SJSA1 (cell line): ENCODE results near the gene C6orf120. TPM values are rescaled to one million over a fixed set of nuclear protein-coding genes. Genes with fewer than 3 reads are reported as not detected.
"Not testable (repeated sequence)": the region's sequence is repeated elsewhere in the genome, so short reads cannot be mapped to it uniquely, and the experiment has no call there.

ENCODE experiments used
- DNase-seq, 2 experiments: peaks; one replicate each; pipeline ENCODE4 v3.0.0-alpha.2; 2015 to 2020; ENCODE audit warnings: low spot score in 2 of 2, low read depth in 1 of 2
- H3K27ac ChIP-seq: fragments of 250-450 bp; sonication (Bioruptor Pico); 2 replicates; pipeline ENCODE4 v1.5.1; 2020; ENCODE audit warnings: mild to moderate bottlenecking, moderate library complexity
- H3K27me3 ChIP-seq: fragments of 250-450 bp; sonication (Bioruptor Pico); replicated peaks from 2 replicates; pipeline ENCODE4 v1.5.1; 2020; ENCODE audit warnings: mild to moderate bottlenecking, moderate library complexity
- H3K36me3 ChIP-seq: fragments of 250-450 bp; sonication (Bioruptor Pico); 2 replicates; pipeline ENCODE4 v1.5.1; 2020; ENCODE audit warnings: mild to moderate bottlenecking
- H3K4me1 ChIP-seq: fragments of 250-450 bp; sonication (Bioruptor Pico); replicated peaks from 2 replicates; pipeline ENCODE4 v1.6.1; 2021; ENCODE audit warnings: mild to moderate bottlenecking
- H3K4me3 ChIP-seq: fragments of 250-450 bp; sonication (Bioruptor Pico); 2 replicates; pipeline ENCODE4 v1.5.1; 2020; ENCODE audit warnings: mild to moderate bottlenecking
- H3K9me3 ChIP-seq: fragments of 250-450 bp; sonication (Bioruptor Pico); replicated peaks from 2 replicates; pipeline ENCODE4 v1.5.1; 2020; ENCODE audit warnings: mild to moderate bottlenecking
- total RNA-seq: library from RNA; depleted of rRNA; stranded (reverse); fragments of >200 nt; shearing (Covaris generic); gene quantifications from 2 replicates; pipeline ENCODE4 v1.2.3, GENCODE V29; 2014

Gene C6orf120
- total RNA-seq, 1 experiment from 2014 or later = 34.0 TPM

DNA sequence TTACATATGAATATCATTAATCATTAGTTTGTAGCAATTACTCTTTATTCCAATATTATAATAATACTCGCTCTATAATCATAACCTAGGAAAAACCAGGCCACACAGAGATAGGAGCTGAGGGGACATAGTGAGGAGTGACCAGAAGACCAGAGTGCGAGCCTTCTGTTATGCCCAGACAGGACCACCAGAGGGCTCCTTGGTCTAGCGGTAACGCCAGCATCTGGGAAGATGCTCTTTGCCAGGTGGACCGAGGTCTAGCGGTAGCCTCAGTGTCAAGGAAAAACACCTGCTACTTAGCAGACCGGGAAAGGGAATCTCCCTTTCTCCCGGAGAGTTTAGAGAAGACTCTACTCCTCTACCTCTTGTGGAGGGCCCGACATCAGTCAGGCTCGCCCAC lies 4.8 kb upstream of the C6orf120 start:
- H3K9me3 ChIP-seq, H3K27ac ChIP-seq, DNase-seq, H3K27me3 ChIP-seq, H3K4me3 ChIP-seq: not testable (repeated sequence)
- H3K36me3 ChIP-seq = peaks cover 19% of the 10 kb centered on the region
- H3K4me1 ChIP-seq = peaks cover 14% of the 10 kb centered on the region

DNA sequence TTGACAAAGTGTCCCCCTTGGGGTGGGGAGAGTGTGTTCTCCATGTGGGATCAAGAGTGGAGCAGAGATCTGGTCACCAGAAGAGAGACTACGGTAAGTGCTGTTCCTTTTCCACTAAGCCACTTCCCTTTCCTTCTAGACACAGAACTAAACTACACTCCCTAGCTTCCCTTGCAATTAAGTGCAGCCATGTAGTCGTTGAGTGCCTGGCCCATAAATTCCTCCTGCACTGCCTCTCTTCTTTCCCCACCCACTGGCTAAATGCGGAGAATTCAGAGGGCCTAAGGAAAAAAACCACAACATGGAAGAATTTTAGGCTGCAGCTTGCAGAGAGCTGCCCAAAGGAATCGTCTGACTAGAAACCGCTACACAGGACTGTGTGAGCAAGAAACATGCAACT lies 1.6 kb upstream of the C6orf120 start:
- peaks cover 30% of the 10 kb centered on the region for H3K4me1 ChIP-seq
- H3K4me3 ChIP-seq = no peak overlapping the region
- no peak overlapping the region for H3K27ac ChIP-seq
- no peaks in the 10 kb centered on the region; the same call in 1 of the 2 replicates for H3K9me3 ChIP-seq
- peaks cover 39% of the 10 kb centered on the region for H3K36me3 ChIP-seq
- DNase-seq = no peak
- H3K27me3 ChIP-seq = no peaks in the 10 kb centered on the region

DNA sequence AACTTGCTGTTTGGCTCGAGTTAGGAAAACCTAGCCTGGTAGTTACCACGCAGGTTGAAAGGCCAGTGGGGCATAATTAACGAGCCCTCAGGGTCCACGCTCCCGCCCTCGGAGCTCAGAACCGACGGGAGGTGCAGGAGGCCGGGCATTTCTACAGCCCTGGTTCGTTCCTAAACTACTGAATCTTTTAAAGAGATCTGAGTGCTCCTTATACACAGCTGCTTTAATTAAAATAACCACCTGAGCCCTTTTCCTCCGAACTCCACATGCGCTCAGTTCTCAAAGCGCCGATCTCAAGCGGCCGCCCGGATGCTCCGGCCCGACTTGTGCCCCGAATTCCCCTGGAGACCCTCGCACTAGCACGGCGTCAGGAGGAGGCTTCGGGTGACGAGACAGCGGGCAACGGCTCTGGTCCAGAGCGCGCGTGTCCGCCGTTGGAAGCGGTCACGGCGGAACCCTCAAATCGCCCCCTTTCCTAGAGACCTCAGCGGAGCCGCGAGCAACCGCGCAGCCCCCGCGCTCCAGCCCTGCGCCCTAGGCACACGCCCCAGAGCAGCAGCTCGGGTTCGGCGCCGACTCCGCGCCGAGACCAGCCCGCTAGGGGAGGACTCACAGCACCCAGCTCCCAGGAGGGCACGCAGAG lies 494 bp upstream of the C6orf120 start:
- H3K4me3 ChIP-seq = peak overlapping the region; percentile 91
- H3K36me3 ChIP-seq = peaks cover 41% of the 10 kb centered on the region
- H3K27me3 ChIP-seq = no peaks in the 10 kb centered on the region
- H3K4me1 ChIP-seq = peaks cover 30% of the 10 kb centered on the region
- no peaks in the 10 kb centered on the region; the same call in 1 of the 2 replicates for H3K9me3 ChIP-seq
- no peak for DNase-seq
- H3K27ac ChIP-seq = peak overlapping the region; percentile 72

DNA sequence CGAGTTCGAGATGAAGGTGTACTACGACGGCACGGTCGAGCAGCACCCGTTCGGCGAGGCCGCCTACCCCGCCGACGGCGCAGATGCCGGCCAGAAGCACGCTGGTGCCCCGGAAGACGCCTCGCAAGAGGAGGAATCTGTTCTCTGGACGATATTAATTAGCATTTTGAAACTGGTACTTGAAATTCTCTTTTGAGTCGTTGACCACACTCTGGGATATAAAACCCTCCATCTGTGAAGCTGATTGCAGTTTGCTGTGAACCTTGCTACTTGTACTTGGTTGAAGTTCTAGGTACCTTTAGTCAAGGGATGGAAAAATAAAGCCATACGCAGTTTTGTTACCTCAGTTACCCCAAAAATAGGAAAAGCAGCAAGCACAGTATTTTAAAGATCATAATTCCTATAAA lies 917 bp downstream of the C6orf120 start:
- peak overlapping the region; percentile 91 for H3K4me3 ChIP-seq
- peaks cover 30% of the 10 kb centered on the region for H3K4me1 ChIP-seq
- peaks cover 41% of the 10 kb centered on the region for H3K36me3 ChIP-seq
- H3K27ac ChIP-seq = peak overlapping the region; percentile 72
- DNase-seq = no peak
- H3K27me3 ChIP-seq = no peaks in the 10 kb centered on the region
- no peaks in the 10 kb centered on the region for H3K9me3 ChIP-seq

DNA sequence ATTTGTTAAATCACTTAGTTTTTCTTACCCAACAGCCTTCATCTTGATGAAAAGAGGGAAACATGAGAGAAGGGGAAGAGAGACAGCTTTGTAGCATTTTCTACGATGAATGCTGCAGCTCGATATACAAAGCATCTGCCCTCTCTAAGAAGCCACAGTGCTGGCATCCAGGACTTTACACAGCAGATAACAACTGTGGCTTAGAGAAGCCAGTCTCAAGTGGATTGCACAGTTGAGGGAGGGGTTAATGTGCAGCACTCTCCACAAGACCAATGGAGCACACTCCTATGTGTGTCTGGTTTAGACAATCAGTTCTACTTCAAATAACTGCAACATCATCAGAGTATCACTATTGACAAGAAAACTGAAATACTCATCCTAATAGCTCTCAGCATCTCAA lies 5.8 kb downstream of the C6orf120 start:
- no peak for DNase-seq
- Histone ChIP-seq H3K9me3 (no peaks in the 10 kb centered on the region), H3K4me3 (no peak overlapping the region), H3K4me1 (peaks cover 13% of the 10 kb centered on the region; the same call in 1 of the 2 replicates), H3K36me3 (peaks cover 61% of the 10 kb centered on the region), H3K27ac (no peak overlapping the region), H3K27me3 (no peaks in the 10 kb centered on the region)

DNA sequence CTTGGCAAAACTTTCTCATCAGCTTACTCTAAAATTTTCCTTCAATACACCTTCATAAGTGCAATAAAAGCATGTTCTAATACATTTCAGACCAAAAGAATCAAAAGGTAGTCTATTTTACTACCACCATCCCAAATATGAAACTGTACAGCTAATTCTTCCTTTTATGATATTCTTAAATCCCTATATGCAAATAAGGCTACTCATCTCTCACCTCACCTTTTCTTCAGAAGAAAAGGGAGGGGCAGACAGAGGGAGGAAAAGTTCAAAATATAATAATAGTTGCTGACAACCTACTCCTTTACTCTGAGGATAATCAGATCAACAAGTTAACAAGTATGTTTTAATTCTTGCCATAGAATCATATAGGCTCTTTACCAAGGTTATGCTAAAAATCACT lies 7.4 kb downstream of the C6orf120 start:
- H3K27ac ChIP-seq = no peak overlapping the region

DNA sequence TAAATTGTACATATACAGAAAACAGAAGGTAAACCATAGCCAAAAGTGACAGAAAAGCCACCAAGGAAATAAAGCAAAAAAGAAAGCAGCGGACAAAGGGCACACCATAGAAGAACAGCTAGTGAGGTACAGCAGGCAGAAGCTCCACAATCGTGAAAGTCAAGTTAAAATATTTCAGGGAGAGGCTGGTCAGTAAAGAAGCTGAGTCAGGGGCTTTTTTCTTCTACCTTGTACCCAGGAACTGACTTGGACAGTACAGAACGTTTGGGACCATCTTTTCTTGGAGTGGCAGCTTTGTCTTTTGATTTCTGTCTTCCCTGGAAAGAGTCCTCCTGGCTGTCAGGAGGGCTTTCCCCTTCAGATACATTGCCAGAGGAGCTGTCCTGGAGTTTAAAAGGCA lies 8.1 kb downstream of the C6orf120 start:
- Histone ChIP-seq H3K27ac (no peak overlapping the region), H3K4me3 (no peak overlapping the region), H3K36me3 (peaks cover 58% of the 10 kb centered on the region), H3K27me3 (no peaks in the 10 kb centered on the region), H3K4me1 (no peaks in the 10 kb centered on the region), H3K9me3 (no peaks in the 10 kb centered on the region)
- DNase-seq = no peak

More for the DNA sequence above, 7.4 kb downstream of the C6orf120 start:
- Histone ChIP-seq H3K9me3 (no peaks in the 10 kb centered on the region), H3K4me1 (0 out of 2 replicates have a peak, but pooled peaks cover under 1% of the 10 kb centered on the region), H3K27me3 (no peaks in the 10 kb centered on the region), H3K4me3 (no peak overlapping the region), H3K36me3 (peaks cover 58% of the 10 kb centered on the region)
- no peak for DNase-seq

DNA sequence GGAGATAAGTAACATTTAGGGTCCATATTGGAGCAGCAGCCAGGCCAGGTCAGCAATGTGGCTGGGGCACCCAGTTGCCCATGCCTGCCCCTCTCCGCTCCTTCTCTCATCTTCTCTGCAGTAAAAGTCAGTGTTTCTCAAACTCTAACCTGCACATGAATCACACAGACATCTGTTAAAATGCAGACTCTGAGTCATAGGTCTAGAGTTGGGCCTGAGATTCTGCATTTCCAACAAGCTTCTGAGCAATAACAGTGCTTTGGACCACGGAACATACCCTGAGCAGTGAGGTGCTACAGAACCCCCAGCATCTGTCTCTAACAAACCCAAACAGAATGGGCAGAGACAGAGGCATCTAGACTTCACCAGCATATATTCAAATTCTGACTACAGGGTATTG lies 12.3 kb downstream of the C6orf120 start:
- H3K9me3 ChIP-seq = no peaks in the 10 kb centered on the region
- no peak for DNase-seq
- H3K27me3 ChIP-seq = no peaks in the 10 kb centered on the region
- H3K4me3 ChIP-seq = no peak overlapping the region
- peaks cover 66% of the 10 kb centered on the region for H3K36me3 ChIP-seq
- H3K27ac ChIP-seq = no peak overlapping the region
- H3K4me1 ChIP-seq = no peaks in the 10 kb centered on the region

DNA sequence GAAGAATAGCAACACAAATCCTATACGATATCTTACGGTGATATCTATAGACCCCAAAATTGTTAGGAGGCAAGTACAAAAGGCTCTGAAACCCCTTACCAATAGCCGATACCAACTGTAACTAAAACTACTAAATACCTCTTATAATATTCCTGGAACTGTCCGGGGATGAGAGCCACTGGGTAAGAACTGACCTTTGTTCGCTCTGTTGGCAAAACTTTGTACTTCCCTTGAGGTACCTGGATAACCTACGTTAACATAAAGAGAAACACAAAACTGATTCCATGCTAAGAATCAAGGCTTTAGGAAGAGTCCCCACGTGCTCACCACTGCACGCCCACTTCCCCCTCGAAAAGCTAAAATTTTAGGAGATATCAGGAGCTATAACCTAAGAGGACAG lies 12.7 kb downstream of the C6orf120 start:
- Histone ChIP-seq H3K36me3 (peaks cover 63% of the 10 kb centered on the region), H3K27me3 (no peaks in the 10 kb centered on the region), H3K27ac (no peak overlapping the region), H3K9me3 (no peaks in the 10 kb centered on the region), H3K4me1 (no peaks in the 10 kb centered on the region), H3K4me3 (no peak overlapping the region)
- no peak for DNase-seq

DNA sequence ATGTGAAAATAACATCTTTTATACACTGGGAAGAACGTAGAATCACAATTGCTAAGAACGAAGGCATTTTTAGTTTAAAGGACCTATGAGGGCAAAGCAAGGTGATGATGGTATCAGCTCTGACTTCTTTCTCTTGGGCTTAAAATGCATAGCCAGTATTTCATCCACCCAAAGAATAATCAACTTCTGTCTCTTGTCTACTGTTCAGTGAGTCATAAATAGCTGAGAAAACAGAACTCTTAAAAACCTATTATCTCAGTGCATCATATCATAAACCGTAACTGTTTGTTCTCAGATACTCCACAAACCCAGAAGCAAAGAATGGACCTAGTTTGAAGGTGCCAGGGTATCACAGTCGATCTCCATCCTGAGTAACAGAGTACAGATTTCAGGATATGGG lies 17.2 kb downstream of the C6orf120 start:
- peaks cover 12% of the 10 kb centered on the region for H3K4me1 ChIP-seq
- no peak overlapping the region for H3K4me3 ChIP-seq
- no peaks in the 10 kb centered on the region; the same call in 1 of the 2 replicates for H3K9me3 ChIP-seq
- no peak for DNase-seq
- peaks cover 38% of the 10 kb centered on the region for H3K36me3 ChIP-seq
- H3K27ac ChIP-seq = no peak overlapping the region
- H3K27me3 ChIP-seq = no peaks in the 10 kb centered on the region

DNA sequence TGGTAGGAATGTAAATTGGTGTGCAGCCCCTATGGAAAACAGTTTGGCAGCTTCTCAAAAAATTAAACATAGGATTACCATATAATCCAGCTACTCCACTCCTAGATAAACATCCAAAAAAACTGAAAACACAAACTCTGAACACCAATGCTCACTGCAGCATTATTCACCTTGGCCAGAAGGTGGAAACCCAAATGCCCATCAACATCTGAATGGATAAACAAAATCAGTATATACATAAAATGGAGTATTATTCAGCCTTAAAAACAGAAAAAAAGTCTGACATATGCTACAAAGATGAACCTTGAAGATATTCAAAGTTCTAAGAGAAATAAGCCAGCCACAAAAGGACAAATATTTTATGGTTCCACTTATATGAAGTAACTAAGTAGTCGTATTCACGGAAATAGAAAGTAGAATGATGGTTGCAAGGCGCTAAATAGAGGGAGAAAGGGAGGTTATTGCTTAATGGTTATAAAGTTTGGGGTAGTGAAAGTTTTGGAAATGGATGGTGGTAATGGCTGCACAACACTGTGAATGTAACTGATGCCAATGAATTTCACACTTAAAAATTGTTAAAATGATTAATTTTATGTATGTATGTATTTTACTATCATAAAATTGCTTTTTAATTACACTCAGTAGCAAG lies 18.4 kb downstream of the C6orf120 start:
- no peak overlapping the region for H3K4me3 ChIP-seq
- H3K27ac ChIP-seq = no peak overlapping the region
- no peak for DNase-seq
- H3K9me3 ChIP-seq = no peaks in the 10 kb centered on the region; the same call in 1 of the 2 replicates
- H3K27me3 ChIP-seq = no peaks in the 10 kb centered on the region
- H3K36me3 ChIP-seq = peaks cover 25% of the 10 kb centered on the region
- peaks cover 18% of the 10 kb centered on the region for H3K4me1 ChIP-seq

DNA sequence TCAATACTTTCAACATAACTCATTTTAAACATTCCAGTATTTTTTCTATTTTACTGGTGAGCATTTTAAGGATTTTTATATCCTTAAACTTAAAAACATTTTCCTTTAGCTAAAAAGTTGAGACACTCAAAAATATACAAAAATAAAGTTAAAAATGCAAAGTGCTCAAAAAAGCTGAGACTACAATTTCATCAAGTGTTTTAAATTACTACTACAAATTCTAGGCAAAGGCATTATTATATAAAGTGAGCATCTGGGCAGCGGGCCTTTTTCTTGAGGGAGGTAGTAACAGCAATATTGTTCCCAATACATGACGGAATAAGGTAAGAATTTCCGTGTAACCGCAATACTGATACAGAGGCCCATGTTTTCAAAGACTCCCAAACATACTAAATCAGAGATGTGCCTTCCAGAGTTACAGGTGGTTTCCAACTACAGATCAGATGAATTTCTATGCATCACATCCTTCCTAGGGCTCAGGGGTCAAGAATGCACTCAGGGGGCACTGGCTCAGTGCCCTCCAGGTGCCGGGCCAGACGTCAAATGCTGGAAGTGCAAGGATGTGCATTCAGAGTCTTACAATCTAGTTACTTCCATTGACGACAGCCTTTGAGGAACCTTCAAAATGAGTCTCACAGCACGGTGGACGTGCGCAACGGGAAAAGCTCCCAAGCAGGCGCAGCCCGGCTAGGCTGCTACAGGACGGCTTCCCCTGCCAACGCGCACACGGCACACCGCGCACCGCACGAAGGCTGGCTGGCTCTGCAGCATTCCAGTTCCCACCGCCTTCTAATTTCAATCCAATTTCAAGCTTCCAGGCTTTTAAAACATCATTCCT lies 20.7 kb downstream of the C6orf120 start:
- DNase-seq = peak in 1 of 2 experiments; percentile 47
- H3K36me3 ChIP-seq = peaks cover 7% of the 10 kb centered on the region
- peak overlapping the region; percentile 96 for H3K4me3 ChIP-seq
- peaks cover 18% of the 10 kb centered on the region for H3K4me1 ChIP-seq
- H3K27me3 ChIP-seq = no peaks in the 10 kb centered on the region
- no peaks in the 10 kb centered on the region; the same call in 1 of the 2 replicates for H3K9me3 ChIP-seq
- H3K27ac ChIP-seq = peak overlapping the region; percentile 67

DNA sequence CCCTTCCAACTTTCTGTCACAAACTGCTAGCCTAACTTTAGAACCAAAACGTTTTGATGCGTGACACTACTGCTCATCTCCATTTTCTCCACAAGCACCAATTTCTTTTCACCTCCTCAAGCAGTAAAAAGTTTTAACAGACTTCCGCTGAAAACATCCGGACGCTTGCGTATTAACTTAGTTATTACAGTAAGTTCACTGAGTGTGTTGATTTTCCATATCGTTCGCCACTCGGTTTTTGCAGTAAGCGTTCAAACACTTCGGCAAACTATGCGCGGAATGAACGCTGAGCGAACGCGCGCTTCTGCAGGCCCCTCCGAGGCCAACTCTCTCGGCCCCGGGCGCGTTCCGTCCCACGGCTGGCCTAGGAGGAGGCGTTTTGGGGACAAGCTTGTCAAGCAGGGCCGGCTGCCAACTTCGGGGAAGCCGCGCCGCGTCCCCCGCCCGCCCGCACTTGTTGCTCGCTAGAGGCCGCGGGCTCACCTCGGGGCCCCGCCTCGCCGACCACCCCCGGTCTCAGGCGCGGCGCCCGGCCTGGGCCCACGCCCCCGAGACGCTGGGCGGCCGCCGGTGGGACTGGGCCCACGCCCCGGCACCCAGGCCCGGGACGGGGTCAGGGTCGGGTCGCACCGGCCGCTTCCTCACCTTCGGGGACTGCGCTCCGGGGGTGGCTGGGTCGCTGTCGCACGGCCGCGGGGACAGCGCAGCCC lies 21.4 kb downstream of the C6orf120 start:
- no peaks in the 10 kb centered on the region for H3K27me3 ChIP-seq
- peaks cover 18% of the 10 kb centered on the region for H3K4me1 ChIP-seq
- peaks cover 7% of the 10 kb centered on the region for H3K36me3 ChIP-seq
- DNase-seq = peak; percentile 57 to 62
- no peaks in the 10 kb centered on the region; the same call in 1 of the 2 replicates for H3K9me3 ChIP-seq
- peak overlapping the region; percentile 67 for H3K27ac ChIP-seq
- H3K4me3 ChIP-seq = peak overlapping the region; percentile 96
